GM21367 (cell line): ENCODE results near the gene EPHA4.

ENCODE experiments used
- ATAC-seq: cut with Tn5 transposase; IDR thresholded peaks from one replicate; pipeline ENCODE4 v1.9.1; 2021; ENCODE audit not compliant: unreplicated experiment

EPHA4 gene

DNA sequence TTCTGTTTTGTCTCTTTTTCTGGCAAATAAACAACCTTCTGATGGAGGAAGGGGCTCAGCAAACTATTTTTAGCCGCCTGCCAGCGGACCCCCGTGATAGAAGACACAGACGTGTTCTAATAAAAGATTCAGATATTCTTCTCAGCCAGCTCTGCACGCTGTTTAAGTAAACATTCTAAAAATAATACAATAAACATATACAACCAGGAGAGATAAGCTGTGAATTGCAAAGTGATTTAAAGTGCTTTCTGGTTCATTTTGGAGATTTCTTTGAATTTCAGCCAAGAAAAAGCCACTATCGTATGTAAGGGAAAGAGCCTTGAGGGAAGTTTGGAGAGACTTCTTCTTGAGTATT lies 201.3 kb downstream of the EPHA4 start:
- no peak for ATAC-seq

DNA sequence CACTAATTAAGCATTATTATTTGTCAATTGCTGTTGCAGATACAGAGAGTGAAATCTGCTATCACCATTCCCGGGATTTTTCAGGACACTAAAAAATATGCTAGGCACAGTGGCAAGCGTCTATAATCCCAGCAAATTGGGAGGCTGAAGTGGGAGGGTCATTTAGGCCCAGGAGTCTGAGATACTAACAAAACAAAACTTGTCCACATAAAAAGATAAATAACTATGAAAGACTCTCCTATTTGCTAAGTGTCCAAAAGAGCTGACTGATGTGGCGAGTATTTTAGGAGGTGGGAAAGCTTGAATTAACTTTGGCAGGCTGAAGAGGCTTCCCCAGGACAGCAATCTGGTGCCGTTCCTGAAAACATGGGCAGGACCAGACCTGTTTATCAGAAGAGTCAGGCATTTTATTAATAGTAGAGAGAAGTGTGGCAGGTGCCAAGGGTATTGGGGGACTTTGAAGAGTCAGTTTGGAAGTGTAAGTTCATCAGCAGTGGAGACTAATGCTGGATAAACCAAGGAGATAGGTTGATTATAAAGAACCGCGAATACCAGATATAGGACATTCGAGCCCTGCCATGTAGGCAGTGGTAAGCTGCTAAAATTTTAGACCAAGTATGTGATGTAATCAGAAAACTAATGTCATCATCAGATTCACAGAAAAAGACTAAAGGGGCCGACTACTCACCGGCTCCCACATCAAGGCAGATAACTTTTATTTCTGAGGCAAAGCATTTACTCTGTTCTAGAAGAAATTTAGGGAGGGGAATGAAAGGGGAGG lies 201.8 kb downstream of the EPHA4 start:
- ATAC-seq = no peak
